DND-41 (cell line): ENCODE measurements around the gene SNF8.

ENCODE experiments used
- CTCF ChIP-seq: IDR thresholded peaks from 2 replicates; pipeline ENCODE4 v1.5.1; 2012; ENCODE audit warnings: borderline replicate concordance, low read length, moderate library complexity, mild to moderate bottlenecking; ENCODE audit not compliant: poor library complexity, severe bottlenecking; ENCODE audit errors: extremely low read depth
- EZH2 ChIP-seq: IDR thresholded peaks from 3 replicates; pipeline ENCODE4 v1.6.1; 2012; ENCODE audit warnings: borderline replicate concordance, low read depth, mild to moderate bottlenecking, moderate library complexity, low read length, inconsistent platforms; ENCODE audit not compliant: severe bottlenecking

- TF ChIP-seq EZH2 (no peak), CTCF (no peak)
Measured at GRCh38 chr17:48882272-48882671, 62.4 kb downstream of the SNF8 start.
